NB4 (cell line): ENCODE measurements around the gene SCFD2.

Source experiments
- CTCF ChIP-seq: IDR thresholded peaks from one replicate; pipeline ENCODE4 v1.5.1; 2012; ENCODE audit warnings: low read depth, low read length
- MAX ChIP-seq: IDR thresholded peaks from 2 replicates; pipeline ENCODE4 v1.6.1; 2011; ENCODE audit warnings: low read depth, low read length
- POLR2A ChIP-seq: IDR thresholded peaks from 2 replicates; pipeline ENCODE4 v1.6.1; 2011; ENCODE audit warnings: mild to moderate bottlenecking; ENCODE audit not compliant: insufficient read length; ENCODE audit errors: extremely low read depth

- TF ChIP-seq CTCF: no peak
- TF ChIP-seq POLR2A: no peak
- no peak for TF ChIP-seq MAX
Observed at GRCh38 chr4:53064609-53065008, 301.3 kb downstream of the SCFD2 start.
